HEK293 (cell line): ENCODE results near the gene CPXM2.

ENCODE experiments used
- CTCF ChIA-PET: fragments of 350-600 bp; formaldehyde crosslinking; extraction: SDS; loops from one replicate; lab custom pipeline; 2021; ENCODE audit warnings: antibody characterized with exemption; lab: Yijun Ruan, JAX
- POLR2A ChIA-PET: fragments of 300-600 bp; formaldehyde crosslinking; extraction: SDS; loops from one replicate; lab custom pipeline; 2020; ENCODE audit warnings: antibody characterized with exemption, inconsistent platforms; lab: Yijun Ruan, JAX
- H3K27ac ChIP-seq: fragments of 200-500 bp; sonication (Bioruptor generic); 2 replicates; pipeline ENCODE4 v1.5.1; 2014; ENCODE audit warnings: low read depth, low read length, control low read depth, inconsistent platforms; ENCODE audit errors: extremely low read depth
- H3K36me3 ChIP-seq, 2 experiments: fragments of 200-500 bp in 1 of 2; sonication (Bioruptor generic) in 1 of 2; 1 replicate in 1 of 2; 2 replicates in 1 of 2; pipeline ENCODE4 v1.5.1; 2014 to 2017; ENCODE audit warnings: inconsistent platforms in 2 of 2, low read length in 2 of 2; ENCODE audit not compliant: control insufficient read depth in 2 of 2, insufficient read depth in 1 of 2
- H3K4me1 ChIP-seq: fragments of 200-500 bp; sonication (Bioruptor generic); 2 replicates; pipeline ENCODE4 v1.5.1; 2014; ENCODE audit warnings: mild to moderate bottlenecking, low read length, inconsistent platforms; ENCODE audit not compliant: control insufficient read depth, insufficient read depth
- H3K4me3 ChIP-seq: 2 replicates; pipeline ENCODE4 v1.5.1; 2011; ENCODE audit warnings: low read depth, mild to moderate bottlenecking, control low read depth, low read length, moderate library complexity
- H3K9me3 ChIP-seq: fragments of 200-500 bp; sonication (Bioruptor generic); 2 replicates; pipeline ENCODE4 v1.5.1; 2014; ENCODE audit warnings: low read depth, low read length, inconsistent platforms; ENCODE audit not compliant: control insufficient read depth, insufficient read depth
- GLI4 ChIP-seq: fragments of 450-650 bp; formaldehyde crosslinking; IDR thresholded peaks from 2 replicates; pipeline ENCODE4 v1.5.1; 2016; ENCODE audit warnings: missing biosample characterization, missing genetic modification characterization
- HOXD13 ChIP-seq: sonication (generic); formaldehyde crosslinking; IDR thresholded peaks from 2 replicates; pipeline ENCODE4 v1.8.0; 2022; ENCODE audit warnings: missing genetic modification reagents, borderline replicate concordance
- PRDM6 ChIP-seq: fragments of 450-650 bp; formaldehyde crosslinking; IDR thresholded peaks from 2 replicates; pipeline ENCODE4 v1.5.1; 2017; ENCODE audit warnings: missing biosample characterization, missing genetic modification characterization
- SCRT2 ChIP-seq: fragments of 450-650 bp; formaldehyde crosslinking; IDR thresholded peaks from 2 replicates; pipeline ENCODE4 v1.5.1; 2016; ENCODE audit warnings: missing biosample characterization, missing genetic modification characterization
- ZBTB44 ChIP-seq: fragments of 450-650 bp; IDR thresholded peaks from 2 replicates; pipeline ENCODE4 v1.5.1; 2018; ENCODE audit warnings: missing biosample characterization, mild to moderate bottlenecking, missing genetic modification characterization
- ZFHX2 ChIP-seq: fragments of 450-650 bp; formaldehyde crosslinking; conservative IDR thresholded peaks from 2 replicates; pipeline ENCODE4 v1.5.1; 2016; ENCODE audit warnings: missing biosample characterization, missing genetic modification characterization
- ZNF157 ChIP-seq: fragments of 450-650 bp; formaldehyde crosslinking; IDR thresholded peaks from 2 replicates; pipeline ENCODE4 v1.5.1; 2016; ENCODE audit warnings: missing biosample characterization, missing genetic modification characterization
- ZNF184 ChIP-seq: fragments of 450-650 bp; IDR thresholded peaks from 2 replicates; pipeline ENCODE4 v1.5.1; 2018; ENCODE audit warnings: missing biosample characterization, mild to moderate bottlenecking, missing genetic modification characterization
- ZNF202 ChIP-seq: fragments of 450-650 bp; formaldehyde crosslinking; IDR thresholded peaks from 2 replicates; pipeline ENCODE4 v1.5.1; 2016; ENCODE audit warnings: missing biosample characterization, missing genetic modification characterization, borderline replicate concordance
- ZNF223 ChIP-seq: fragments of 450-650 bp; formaldehyde crosslinking; IDR thresholded peaks from 2 replicates; pipeline ENCODE4 v1.5.1; 2016; ENCODE audit warnings: missing biosample characterization, missing genetic modification characterization
- ZNF248 ChIP-seq: fragments of 450-650 bp; formaldehyde crosslinking; IDR thresholded peaks from 2 replicates; pipeline ENCODE4 v1.5.1; 2017; ENCODE audit warnings: missing biosample characterization, missing genetic modification characterization
- ZNF350 ChIP-seq: fragments of 450-650 bp; formaldehyde crosslinking; IDR thresholded peaks from 2 replicates; pipeline ENCODE4 v1.5.0; 2017; ENCODE audit warnings: missing biosample characterization, mild to moderate bottlenecking, missing genetic modification characterization
- ZNF354C ChIP-seq: fragments of 450-650 bp; formaldehyde crosslinking; IDR thresholded peaks from 2 replicates; pipeline ENCODE4 v1.5.1; 2016; ENCODE audit warnings: missing biosample characterization, missing genetic modification characterization, low read depth, borderline replicate concordance
- ZNF48 ChIP-seq: fragments of 450-650 bp; formaldehyde crosslinking; IDR thresholded peaks from 2 replicates; pipeline ENCODE4 v1.5.1; 2016; ENCODE audit warnings: missing biosample characterization, missing genetic modification characterization
- ZNF521 ChIP-seq: fragments of 450-650 bp; formaldehyde crosslinking; IDR thresholded peaks from 2 replicates; pipeline ENCODE4 v1.5.1; 2017; ENCODE audit warnings: missing biosample characterization, mild to moderate bottlenecking, missing genetic modification characterization
- ZNF561 ChIP-seq: fragments of 450-650 bp; IDR thresholded peaks from 2 replicates; pipeline ENCODE4 v1.5.1; 2018; ENCODE audit warnings: missing biosample characterization, missing genetic modification characterization, borderline replicate concordance
- ZNF623 ChIP-seq: fragments of 450-650 bp; formaldehyde crosslinking; IDR thresholded peaks from 2 replicates; pipeline ENCODE4 v1.5.1; 2016; ENCODE audit warnings: missing biosample characterization, missing genetic modification characterization
- ZNF660 ChIP-seq: fragments of 450-650 bp; IDR thresholded peaks from 2 replicates; pipeline ENCODE4 v1.5.1; 2018; ENCODE audit warnings: missing biosample characterization, mild to moderate bottlenecking, missing genetic modification characterization
- ZNF768 ChIP-seq: fragments of 450-650 bp; formaldehyde crosslinking; IDR thresholded peaks from 2 replicates; pipeline ENCODE4 v1.5.1; 2018; ENCODE audit warnings: missing biosample characterization, mild to moderate bottlenecking, missing genetic modification characterization
- ZNF830 ChIP-seq: fragments of 450-650 bp; IDR thresholded peaks from 2 replicates; pipeline ENCODE4 v1.5.0; 2018; ENCODE audit warnings: missing biosample characterization, missing genetic modification characterization, low read depth, mild to moderate bottlenecking, moderate library complexity
- ZXDB ChIP-seq: fragments of 450-650 bp; formaldehyde crosslinking; IDR thresholded peaks from 2 replicates; pipeline ENCODE4 v1.5.1; 2016; ENCODE audit warnings: missing biosample characterization, missing genetic modification characterization

CPXM2 gene

GRCh38 chr10:123750901-123751300, 140.7 kb downstream of the CPXM2 start (continued):
- TF ChIP-seq ZBTB44 (tag by site-specific recombination) (no peak), ZNF768 (tag by site-specific recombination) (no peak), PRDM6 (tag by site-specific recombination) (no peak), GLI4 (tag by site-specific recombination) (no peak), ZNF202 (no peak)

- H3K9me3 ChIP-seq, result no peaks in the 10 kb centered on the region
- ChIA-PET POLR2A (no interaction called here), CTCF (no interaction called here)
- no peak for TF ChIP-seq ZNF48 (tag by site-specific recombination)
- no peak for TF ChIP-seq ZNF157 (tag by site-specific recombination)
- TF ChIP-seq ZNF223, result no peak
- TF ChIP-seq SCRT2 (tag by site-specific recombination), result no peak
- TF ChIP-seq ZXDB (tag by site-specific recombination), result no peak
- no peak for TF ChIP-seq ZNF623 (tag by site-specific recombination)
- TF ChIP-seq ZNF184 (tag by site-specific recombination), result no peak
- TF ChIP-seq ZNF521 (tag by site-specific recombination), result no peak
- TF ChIP-seq HOXD13 (CRISPR knock-in tag), result no peak
- no peak for TF ChIP-seq ZNF660 (tag by site-specific recombination)
- no peaks in the 10 kb centered on the region for H3K36me3 ChIP-seq
- H3K4me1 ChIP-seq, result no peaks in the 10 kb centered on the region
- H3K4me3 ChIP-seq, result no peak overlapping the region
- no peak overlapping the region for H3K27ac ChIP-seq
Measured at GRCh38 chr10:123748711-123749110, 142.9 kb downstream of the CPXM2 start.

- Histone ChIP-seq H3K36me3 (no peaks in the 10 kb centered on the region), H3K4me1 (no peaks in the 10 kb centered on the region), H3K27ac (no peak overlapping the region), H3K9me3 (no peaks in the 10 kb centered on the region), H3K4me3 (no peak overlapping the region)
- ChIA-PET CTCF (interaction anchor here (0.5 kb wide), 1 partner anchor 165 kb away, joined by 4 read pairs; no protein-coding TSS in a partner anchor), POLR2A (no interaction called here)
- TF ChIP-seq ZNF354C (tag by site-specific recombination) (no peak), ZNF248 (tag by site-specific recombination) (no peak), ZFHX2 (no peak), ZNF350 (tag by site-specific recombination) (no peak), ZNF561 (tag by site-specific recombination) (no peak), ZNF830 (tag by site-specific recombination) (no peak)
Measured at GRCh38 chr10:123747426-123747825, 144.2 kb downstream of the CPXM2 start.
